Stimulated activated CD8-positive, alpha-beta memory T cell treated with anti-CD3 and anti-CD28 coated beads, Interleukin-7, amount 100 ng/mL, for 4 hours (primary cell): Measurements from ENCODE around the gene SLC36A3.
"Not testable (repeated sequence)": the region's sequence is repeated elsewhere in the genome, so short reads cannot be mapped to it uniquely, and the experiment has no call there.

Source experiments
- DNase-seq, 2 donors: peaks; one replicate each; pipeline ENCODE4 v3.0.0-alpha.2; 2020; ENCODE audit warnings: low read depth in 2 of 2

SLC36A3 gene

DNA sequence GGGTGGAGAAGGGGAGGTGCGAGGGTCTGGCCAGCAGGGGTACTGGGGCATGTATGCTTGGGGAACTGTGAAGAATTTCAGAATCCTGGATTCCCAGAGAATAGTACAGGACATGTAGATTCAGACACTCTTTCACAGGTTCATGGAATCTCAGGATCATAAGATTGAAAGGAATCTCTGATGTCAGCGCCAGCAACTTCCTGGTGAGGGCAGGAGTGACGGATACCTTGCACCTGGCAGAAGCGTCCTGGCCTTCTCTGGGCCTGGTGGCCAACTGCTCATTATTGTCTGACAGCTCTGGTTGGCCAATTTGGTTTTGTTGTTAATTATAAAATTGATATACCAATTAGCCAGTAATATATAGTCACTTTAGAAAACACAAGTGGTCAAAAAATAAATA is 43.6 kb downstream of the SLC36A3 start:
- no peak for DNase-seq

DNA sequence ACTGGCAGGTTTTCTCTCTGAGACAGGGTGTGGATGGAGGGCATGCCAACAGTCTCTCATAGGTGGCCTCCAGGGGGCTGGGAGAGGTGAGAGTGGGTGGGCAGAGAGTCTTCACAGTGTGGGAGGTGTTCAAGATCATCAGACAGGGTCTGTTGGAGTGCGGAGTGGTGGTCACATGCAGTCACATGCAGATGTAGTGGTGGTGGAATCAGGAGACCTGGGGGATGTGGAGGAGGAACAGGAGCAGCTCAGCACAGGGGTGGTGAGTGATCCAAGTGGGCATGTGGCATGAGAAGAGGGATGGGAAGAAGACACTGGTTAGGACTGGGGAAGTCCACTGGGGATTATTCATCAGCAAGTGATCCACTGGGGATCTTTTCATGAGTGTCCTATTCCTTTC is 44.8 kb downstream of the SLC36A3 start:
- no peak for DNase-seq

DNA sequence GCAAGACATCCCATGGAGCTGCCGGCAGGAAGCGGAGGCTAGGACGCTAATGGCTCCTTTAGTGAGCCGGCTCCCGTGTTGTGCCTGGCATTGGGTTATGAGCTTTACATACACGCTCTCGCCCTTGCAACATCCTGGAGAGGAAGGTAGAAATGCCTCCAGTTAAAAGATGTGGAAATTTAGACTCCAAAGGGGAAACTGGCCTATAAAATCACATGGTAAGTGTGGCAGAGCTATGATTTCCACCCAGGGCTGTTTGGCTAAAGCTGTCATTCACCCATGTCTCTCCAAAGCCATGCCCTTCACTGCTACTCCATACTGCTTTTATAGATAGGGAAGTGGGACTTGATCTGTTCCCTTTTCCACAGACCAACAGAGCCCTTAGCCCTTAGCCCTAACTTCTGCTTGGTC is 45.4 kb downstream of the SLC36A3 start:
- DNase-seq = no peak

DNA sequence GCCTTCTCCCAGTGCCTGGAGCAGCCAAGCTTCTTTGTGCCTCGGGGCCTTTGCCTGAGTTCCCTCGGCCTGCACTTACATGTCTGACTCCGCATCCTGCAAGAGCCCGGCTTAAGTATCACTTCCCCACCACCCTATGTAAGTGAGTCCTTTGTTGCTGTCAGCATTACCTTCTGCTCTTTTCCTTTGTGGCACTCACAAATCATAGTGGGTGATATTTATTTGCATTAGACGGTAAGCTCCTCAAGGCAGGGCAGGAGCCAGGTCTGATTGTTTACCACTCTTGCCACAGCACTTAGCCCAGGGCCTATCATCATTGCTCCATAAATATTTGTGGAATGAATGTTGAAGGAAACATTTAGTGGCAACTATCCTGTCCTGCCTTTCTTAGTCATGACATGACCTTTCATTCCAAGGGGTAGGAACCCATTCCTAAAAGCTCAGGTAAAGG is 45.8 kb downstream of the SLC36A3 start:
- no peak for DNase-seq

DNA sequence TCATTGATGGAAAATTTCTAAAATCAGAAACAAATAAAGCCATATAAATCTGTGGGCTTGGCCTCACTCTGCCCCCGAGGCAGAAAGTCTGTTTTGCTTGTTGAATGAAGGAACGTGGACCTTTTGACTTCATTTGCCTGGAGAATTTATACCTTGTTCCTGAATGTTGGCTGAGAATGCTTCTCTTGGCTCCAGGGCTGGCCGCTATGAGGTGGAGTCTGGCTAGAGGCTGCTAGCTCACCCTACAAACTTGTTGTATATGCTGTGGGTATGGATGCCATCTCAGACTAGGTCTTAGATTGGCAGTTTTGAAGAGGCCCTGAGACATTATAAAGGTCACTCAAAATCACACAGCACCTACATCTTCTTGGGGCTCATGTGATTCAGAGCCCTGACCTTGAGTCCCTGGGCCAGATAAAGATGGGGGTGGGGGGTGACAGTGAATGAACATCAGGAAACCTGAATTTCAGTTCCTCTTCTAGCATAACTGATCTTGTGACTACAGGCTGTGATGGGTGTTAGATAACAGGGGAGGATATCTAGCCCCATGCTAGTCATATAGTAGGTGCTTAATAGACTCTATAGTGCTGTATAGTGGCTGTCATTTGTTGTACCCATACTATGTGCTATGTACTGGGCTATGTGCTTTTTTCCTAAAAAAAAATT is 47.8 kb downstream of the SLC36A3 start:
- no peak for DNase-seq

DNA sequence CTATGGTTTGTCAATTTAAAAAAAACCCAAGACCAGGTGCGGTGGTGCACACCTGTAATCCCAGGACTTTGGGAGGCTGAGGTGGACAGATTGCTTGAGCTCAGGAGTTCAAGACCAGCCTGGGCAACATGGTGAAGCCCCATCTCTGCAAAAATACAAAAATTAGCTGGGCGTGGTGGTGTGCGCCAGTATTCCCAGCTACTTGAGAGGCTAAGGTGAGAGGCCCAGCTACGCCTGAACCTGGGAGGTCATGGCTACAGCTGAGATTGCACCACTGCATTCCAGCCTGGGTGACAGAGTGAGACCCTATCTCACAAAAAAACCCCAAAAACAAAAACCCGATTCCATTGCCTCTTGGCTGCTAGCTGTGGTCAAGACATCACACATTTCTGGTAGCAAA is 48.6 kb downstream of the SLC36A3 start:
- DNase-seq = not testable (repeated sequence)

DNA sequence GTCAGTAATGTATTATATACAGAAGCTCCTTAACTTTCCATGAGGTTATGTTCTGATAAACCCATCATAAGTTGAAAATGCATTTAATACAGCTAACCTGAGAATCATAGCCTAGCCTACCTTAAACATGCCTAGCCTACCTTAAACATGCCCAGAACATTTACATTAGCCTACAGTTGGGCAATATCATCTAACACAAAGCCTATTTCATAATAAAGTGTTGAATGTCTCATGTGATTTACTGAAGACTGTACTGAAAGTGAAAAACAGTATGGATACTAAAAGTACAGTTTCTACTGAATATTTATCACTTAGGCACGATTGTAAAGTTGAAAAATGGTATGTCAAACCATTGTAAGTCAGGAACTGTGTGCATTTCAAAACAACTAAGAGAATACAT is 49.0 kb downstream of the SLC36A3 start:
- no peak for DNase-seq

DNA sequence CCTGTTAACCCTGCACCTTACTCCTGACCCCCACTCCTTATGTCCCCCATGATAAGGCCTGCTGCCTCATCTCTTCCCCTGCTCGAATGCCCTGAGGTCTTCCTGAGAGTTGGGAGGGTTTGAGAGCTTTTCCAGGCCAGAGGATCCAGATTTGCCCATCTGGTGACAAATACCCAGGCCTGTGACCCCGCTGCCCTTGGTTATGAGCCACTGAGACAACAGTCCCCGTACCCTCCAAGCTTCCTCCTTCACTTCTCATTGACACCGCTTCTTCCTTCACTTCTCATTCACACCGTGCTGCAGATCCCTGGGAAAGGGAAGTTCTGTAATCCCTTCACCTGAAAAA is 50.0 kb downstream of the SLC36A3 start:
- DNase-seq = no peak

DNA sequence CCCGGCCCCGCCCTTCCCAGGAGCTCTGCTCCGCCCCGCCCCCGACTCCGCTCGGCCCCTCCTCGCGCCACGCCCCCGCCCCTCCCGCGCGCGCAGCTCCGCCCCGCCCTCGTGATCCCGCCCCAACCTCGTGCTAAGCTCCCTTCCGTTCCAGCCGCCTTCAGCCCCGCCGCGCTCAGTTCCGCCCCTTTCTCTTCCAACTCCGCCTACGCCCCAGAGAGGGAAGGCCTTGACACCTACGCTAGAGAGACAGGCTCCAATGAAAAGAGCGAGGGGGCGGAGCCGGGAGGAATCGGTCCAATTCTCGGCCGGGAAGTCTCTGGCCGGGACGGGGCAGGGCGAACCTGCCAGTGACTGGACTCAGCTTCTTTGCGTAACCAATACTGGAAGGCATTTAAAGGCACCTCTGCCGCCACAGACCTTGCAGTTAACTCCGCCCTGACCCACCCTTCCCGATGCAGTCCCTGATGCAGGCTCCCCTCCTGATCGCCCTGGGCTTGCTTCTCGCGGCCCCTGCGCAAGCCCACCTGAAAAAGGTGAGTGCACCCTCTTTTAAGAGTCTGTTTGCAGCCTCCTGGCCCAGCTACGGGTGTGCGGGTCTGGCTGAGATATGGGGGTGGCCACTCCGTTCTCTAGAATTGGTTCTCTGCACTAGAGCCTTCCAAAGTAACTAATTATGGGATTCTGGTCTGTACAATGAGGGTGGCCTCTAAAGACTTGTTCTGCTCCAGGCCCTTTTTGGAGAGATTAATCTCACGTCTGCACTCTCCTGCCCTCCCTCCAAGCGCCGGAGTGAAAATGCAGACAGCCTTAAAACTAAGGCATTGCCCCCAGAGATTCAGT is 50.6 kb downstream of the SLC36A3 start, which contains the start of gene GM2A:
GM2A (plus strand) TSS at position 424 of the 843 bp plus-strand sequence; CDS start at position 456, 32 bp downstream.
- peak; percentile 97 for DNase-seq

DNA sequence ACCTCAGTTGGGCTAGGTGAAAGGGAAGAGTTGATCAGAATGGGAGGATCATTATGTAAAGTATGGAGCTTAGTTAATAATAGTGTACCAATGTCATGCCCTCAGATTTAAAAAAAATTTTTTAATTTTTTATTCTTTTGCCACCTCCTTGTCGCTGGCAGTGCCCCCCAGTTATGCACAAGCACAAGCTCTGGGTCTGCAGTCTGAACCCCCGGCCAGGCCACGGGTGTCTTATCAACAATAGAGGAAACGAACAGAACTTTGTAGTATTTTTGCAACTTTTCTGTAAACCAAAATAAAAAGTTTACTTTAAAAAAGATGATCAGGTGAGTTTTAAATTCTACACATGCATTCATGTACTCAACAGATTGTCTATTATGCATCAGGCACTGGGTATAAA is 51.9 kb downstream of the SLC36A3 start:
- no peak for DNase-seq

DNA sequence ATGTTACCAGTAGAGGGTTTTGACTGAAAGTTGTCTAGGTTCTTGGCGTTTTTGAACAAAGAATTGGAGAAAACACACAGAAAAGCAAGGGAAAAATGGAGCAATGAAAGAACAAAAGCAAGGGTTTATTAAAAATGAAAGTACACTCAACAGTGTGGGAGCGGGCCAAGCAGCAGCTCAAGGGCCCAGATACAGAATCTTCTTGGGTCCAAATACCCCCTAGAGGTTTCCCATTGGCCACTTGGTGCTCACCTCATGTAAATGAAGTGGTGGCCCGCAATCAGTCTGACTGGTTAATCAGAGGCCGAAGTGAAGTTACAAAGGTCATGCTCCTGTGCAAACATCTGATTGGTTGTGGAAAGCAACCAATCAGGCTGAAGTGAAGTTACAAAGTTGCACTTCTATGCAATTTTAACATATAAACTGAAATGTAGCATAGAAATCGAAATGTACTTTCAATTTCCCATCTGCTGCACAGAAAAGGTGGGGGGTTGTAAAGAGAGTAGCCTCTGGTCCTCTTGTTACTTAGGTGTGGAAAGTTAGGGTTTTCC is 52.5 kb downstream of the SLC36A3 start:
- no peak for DNase-seq

DNA sequence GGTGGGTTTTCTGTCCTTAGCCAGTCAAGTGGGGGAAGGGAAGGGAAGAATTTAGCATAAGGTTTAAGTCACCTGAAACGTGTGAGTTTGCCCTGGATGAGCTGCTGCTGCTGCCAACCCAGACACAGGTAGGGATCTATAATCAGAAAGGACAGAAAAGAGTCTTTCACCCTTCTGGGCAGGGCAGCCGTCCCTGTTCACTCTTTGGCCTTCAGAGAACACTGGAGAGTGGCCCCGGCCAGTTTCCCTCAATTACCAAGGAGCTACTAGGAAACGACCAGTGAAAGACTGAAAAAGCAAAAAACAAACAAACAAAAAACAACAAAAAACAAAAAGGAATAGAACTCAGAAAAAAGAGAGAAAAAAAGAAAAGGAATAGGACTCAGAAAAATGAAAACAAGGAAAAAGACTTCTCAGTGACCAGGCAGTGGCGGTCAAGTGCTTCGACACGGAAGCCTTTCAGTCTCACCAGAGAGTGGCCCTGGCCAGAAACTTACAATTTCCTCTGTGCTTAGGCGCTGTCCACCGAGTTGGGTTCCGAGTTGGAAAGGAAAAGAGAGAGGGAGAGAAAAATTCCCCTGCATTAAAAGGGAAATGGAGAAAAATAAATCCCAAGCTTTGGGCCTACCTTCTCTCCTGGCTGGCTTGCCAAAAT is 53.1 kb downstream of the SLC36A3 start:
- DNase-seq = no peak

DNA sequence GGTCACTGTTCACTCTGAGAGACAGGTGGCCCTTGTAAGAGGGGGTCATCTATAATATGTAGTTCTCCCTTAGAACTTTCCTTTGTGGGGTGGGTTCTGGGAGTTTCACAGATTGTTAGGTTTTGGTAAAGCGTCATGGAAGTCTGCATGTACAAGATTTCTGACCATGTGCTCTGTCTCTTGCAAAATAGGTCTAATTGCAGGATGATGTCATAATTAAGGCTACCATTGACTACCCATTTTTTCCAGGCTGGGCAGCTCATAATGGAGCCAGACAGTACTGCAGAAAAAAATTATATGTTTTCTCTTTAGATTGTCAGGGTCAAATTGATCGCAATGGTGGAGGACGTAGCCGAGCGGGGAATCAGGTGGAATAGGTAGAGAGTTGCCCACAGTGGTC is 54.3 kb downstream of the SLC36A3 start:
- no peak for DNase-seq

DNA sequence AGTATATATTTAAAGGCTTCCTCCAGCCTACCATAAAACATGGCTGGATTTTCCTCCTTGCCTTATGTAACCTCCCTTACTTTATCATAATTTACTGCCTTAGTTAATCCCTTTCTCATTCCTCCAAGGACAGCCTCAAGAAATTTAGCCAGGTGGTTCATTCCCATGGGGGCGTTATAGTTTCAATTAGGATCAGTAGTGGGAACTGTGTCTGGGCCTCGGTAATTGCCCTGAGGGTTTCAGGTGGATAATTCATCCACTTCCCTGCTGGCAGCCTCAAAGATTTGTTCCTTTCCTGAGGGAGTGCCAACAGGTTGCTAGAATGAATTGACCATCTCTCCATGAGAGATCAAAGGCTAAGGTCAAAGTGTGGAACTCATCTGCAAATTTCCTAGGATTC is 54.9 kb downstream of the SLC36A3 start:
- DNase-seq = no peak

DNA sequence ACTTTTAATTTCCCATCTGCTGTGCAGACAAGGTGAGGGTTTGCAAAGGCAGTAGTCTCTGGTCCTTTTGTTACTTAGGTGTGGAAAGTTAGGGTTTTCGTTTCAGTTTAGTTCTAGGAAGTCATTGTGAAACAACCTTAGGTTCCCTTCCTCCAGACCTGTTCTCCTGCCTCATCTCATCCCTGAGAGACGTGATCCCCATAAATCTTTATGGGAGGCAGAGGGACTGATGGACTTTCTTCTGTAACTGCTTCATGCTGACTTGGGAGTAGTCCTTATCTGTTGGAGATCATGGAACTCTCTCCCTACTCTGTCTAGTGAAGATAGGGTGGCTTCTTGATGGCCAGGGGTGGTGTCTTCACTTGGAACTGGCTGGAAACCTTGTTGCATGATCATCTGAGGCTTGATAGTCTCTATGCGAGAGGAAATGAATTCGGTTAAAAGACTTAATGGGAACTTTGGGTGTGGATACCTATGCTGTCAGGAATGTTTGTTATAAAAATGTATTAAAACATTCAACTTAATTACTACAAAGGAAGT is 57.8 kb downstream of the SLC36A3 start:
- DNase-seq = no peak

DNA sequence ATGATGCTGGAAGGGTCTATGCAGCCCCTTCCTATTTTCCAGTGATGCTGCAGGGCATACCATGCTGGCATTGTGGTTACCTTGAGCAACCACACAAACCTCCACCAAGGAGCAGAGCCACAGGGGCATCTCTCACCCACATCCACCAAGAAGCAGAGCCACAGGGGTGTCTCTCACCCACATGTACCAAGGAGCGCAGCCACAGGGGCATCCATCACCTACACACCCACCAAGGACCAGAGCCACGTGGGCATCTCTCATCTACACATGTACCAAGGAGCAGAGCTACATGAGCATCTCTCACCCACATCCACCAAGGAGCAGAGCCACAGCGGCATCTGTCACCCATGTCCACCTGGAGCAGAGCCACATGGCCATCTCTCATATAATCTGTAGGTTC is 59.4 kb downstream of the SLC36A3 start:
- no peak for DNase-seq

DNA sequence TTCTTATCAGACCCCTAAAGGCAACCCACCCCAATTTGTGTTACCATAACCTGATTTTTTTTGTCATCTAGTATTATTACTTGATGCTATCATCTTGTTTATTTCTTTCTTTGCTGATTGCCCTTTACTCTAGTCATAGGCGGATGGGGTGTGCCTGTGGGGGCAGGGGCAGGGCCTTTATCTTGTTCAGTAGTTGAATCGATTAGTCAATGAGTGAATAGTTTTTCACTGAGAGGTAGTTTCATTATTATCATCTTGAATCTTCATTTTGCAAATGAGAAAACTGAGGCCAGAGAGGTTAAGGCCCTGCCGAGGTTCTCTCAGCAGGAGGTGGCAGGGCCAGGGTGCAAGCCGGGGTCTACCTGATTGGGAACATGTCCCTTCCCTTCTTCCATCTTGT is 60.0 kb downstream of the SLC36A3 start:
- no peak for DNase-seq

DNA sequence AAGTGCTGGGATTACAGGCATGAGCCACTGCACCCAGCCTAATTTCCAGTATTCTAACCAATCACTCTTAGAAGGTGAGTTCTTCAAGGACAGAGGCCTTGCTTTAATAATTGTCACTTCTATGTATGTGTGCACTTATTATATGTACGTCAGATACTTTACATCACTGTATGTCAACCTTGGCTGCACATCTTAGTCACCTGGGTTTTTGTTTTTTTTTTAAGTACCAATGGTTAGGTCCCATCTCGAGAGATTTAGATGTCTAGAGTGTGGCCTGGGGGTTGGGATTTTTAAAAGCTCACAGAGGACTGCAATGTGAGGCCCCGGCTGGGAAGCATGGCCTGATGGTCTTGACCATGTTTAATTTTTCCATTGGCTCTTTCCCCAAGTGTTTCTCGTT is 60.4 kb downstream of the SLC36A3 start:
- DNase-seq = no peak

DNA sequence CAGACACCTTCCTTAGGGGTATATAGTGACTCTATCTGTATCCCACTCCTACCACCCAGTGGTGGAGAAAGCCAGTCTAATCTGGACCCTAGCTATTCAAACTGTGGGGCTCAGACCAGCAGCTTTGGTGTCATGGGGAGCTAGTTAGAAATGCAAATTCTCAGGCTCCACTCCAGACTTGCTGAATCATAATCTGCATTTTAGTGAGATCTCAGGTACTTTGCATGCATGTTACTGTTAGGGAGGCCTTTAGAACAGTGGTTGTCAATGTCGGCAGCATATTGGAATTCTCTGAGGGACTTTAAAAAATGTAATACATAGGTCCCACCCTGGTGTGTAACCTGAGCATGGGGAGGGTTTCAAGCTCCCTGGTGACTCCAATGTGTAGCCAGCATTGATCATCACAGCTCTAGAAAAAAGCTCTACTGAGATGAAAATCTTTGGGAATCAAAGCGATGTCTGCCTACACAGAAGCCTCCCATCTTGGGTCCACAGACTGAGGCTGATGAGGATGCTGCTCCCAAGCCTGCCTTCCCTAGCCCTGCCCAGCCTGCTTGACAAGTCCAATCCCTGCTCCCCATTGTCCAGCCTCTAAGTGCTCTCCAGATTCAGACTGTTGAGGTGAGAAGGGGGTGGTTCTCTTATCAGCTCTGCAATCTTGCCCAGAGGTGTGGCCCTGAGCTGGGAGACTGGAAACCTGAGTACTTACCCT is 62.5 kb downstream of the SLC36A3 start:
- DNase-seq = no peak

DNA sequence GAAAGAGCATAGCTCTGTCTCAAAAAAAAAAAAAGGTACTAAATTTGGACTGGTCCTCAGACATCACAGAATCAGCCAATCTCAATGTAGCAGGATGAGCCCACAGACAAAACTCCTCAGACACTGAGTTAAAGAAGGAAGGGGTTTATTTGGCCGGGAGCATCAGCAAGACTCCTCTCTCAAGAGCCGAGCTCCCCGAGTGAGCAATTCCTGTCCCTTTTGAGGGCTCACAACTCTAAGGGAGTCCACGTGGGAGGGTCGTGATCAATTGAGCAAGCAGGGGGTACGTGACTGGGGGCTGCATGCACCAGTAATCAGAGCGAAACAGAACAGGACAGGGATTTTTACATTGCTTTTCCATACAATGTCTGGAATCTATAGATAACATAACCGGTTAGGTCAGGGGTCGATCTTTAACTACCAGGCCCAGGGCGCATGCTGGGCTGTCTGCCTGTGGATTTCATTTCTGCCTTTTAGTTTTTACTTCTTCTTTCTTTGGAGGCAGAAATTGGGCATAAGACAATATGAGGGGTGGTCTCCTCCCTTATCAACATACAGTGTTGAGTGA is 63.2 kb downstream of the SLC36A3 start:
- not testable (repeated sequence) for DNase-seq

DNA sequence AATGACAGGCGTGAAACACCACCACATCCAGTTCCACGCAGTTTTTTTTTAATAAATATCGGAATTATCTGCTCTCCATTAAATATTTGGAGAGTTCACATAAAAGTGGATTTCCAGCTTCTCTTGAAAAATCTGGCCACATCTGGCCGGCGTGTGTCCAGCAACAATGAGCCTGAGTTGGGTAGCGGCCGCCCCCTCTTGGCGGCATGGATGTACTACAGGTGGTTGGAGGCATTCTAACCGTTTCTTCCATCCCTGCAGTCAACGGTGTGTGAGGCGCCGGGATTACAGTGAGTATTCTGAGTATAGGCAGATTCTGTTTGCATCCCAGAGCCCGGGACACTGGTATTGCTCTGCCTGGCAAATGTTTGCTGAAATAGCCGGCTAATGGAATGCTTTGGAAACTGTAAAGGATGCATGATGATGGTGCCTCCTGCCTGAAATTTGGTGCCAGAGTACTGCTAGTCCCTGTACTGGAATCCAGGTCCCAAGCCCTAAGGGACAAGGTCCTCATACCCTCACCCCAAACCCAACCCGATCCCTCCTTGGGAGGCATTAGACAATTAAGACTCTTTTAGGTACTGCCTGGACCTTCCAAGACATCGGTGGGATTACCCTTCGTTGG is 64.2 kb downstream of the SLC36A3 start:
- peak in 1 of 2 donors; percentile 41 for DNase-seq
